ENCODE results near the gene CCDC174. TPM values are rescaled to one million over a fixed set of nuclear protein-coding genes. Genes with fewer than 3 reads are reported as not detected.

The CCDC174 gene
- total RNA-seq, 2 donors from 2014 or later, result 19.8 to 23.3 TPM

DNA sequence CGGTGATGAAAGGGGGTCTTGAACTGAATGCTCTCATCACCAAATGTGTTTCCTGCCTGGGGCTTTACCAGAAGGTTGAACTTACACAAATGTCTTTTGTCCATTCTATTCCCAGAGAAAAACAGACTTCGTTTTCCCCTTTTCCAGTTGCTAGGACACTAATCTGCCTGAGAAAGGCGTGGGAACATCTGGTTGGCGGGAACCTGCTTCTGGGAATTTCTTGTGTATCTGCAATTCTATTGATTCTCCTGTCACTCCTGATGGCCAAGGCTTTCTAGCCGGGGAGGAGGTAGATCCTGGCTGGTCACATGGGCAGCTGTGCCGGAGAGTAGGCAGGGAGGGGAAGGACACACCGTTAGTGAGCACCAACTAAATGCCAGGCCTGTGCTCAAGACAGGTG is 31.1 kb upstream of the CCDC174 start:
- Mint-ChIP-seq H3K27ac (no peak overlapping the region), H3K9me3 (no peaks in the 10 kb centered on the region), H3K36me3 (no peaks in the 10 kb centered on the region)
- ATAC-seq, result no peak
- DNase-seq (ENCODE audit: low spot score in 2 of 2), result no peak

DNA sequence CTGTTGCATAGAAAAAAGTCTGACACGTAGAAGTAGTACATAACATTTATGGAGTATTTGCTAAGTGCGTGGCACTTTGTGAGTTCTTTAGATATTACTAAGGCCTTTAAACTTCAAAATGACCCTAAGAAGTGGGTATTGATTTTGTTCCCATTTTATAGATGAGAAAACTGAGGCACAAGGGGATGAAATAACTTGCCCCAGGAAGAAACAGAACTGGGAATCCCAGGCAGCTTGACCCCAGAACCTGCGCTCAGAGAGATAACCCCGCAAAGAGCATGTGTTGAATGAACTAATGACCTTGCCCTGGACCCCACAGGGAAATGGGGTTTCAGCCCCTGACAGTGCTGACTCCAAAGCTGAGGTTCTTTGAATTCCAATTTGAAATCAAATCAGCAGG is 30.5 kb upstream of the CCDC174 start:
- no peak for DNase-seq (ENCODE audit: low spot score in 2 of 2)
- ATAC-seq, result no peak
- Mint-ChIP-seq H3K27ac (no peak overlapping the region), H3K9me3 (no peaks in the 10 kb centered on the region), H3K36me3 (no peaks in the 10 kb centered on the region)

DNA sequence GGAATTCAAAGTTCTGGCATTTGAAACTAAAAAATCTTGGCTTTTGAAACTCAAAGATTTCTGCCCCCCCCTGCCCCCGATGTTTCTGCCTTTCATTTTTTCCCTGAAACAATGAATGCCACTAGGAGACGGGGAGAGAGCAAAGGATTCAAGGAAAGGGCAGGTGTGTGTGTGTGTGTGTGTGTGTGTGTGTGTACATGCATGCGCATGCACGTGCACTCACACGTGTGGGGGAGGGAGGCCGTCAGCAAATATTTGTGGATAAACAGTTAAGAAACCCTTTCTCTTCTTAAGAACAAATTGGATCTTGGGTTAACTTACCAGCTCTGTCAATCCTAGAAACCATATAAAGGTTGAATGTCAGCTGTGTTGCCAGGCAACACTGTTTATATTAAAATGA is 29.2 kb upstream of the CCDC174 start:
- H3K9me3 Mint-ChIP-seq, result no peaks in the 10 kb centered on the region
- no peak overlapping the region for H3K27ac Mint-ChIP-seq

DNA sequence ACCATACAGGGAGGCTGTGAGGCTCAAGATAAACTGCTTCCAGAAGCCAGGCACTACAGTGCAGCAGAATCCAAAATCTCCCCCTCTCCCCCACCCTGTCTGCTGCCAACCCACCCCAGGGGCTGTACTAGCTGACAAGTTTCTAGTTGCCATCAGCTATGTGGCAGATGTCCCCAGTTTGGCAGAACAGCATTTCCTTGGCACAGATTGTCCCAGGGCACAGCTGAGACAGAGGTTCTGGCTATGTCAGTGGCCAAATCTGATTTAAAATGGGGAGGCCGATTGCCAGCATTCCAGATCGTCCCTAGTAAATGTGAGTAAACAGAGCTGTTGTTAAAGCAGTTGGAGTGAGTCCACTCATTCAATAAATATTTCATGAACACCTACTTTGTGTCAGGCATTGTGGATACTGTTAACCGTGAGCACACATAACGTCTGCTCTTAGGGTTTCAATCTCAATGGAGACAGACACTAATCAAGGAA is 28.0 kb upstream of the CCDC174 start:
- ATAC-seq (no peak), DNase-seq (ENCODE audit: low spot score in 2 of 2) (no peak)
- H3K27ac Mint-ChIP-seq, result no peak overlapping the region
- no peaks in the 10 kb centered on the region for H3K36me3 Mint-ChIP-seq
- no peaks in the 10 kb centered on the region for H3K9me3 Mint-ChIP-seq

More for the DNA sequence above, 29.2 kb upstream of the CCDC174 start:
- ATAC-seq (no peak), DNase-seq (ENCODE audit: low spot score in 2 of 2) (no peak)
- no peaks in the 10 kb centered on the region for H3K36me3 Mint-ChIP-seq

DNA sequence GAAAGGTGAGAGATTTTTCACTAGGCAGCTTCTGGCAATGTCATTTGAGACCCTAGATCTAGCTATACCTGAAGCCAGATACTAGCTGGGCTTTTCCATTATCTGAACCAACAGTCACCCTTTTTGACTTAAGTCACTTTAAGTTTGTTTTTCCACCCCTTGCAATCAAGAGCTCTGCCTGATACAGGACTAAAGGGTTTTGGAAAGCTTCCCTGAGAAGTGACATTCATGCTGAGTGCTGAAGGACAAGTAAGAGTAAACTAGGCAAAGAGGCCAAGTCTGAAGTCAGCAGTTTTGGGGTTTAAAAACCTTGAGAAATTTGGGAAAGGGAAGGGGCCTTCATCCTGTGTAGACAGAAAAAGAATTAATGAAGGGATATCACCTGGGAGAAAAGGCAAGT is 27.1 kb upstream of the CCDC174 start:
- no peak overlapping the region for H3K27ac Mint-ChIP-seq

DNA sequence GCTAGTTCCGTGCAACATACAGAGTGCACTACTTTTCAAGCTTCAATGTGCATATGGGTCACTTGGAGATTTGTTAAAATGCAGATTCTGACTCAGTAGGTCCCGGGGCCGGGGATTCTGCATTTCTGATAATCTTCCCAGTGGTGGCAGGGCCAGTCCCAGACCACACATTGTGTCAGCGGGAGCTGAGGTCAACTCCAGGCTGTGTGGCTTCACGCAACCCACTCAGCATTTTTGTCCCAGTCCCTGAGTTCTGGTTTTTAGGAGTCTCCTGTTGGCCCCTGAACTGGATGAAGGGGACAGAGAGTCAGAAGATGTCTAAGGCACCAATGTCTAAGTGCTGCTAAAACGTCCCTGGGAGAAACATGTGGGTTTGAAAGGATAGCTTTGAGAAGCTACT is 26.1 kb upstream of the CCDC174 start:
- H3K36me3 Mint-ChIP-seq, result no peaks in the 10 kb centered on the region
- H3K27ac Mint-ChIP-seq, result no peak overlapping the region
- H3K9me3 Mint-ChIP-seq, result no peaks in the 10 kb centered on the region
- ATAC-seq (no peak), DNase-seq (ENCODE audit: low spot score in 2 of 2) (no peak)

More for the DNA sequence above, 27.1 kb upstream of the CCDC174 start:
- DNase-seq (ENCODE audit: low spot score in 2 of 2) (no peak), ATAC-seq (no peak)
- Mint-ChIP-seq H3K36me3 (no peaks in the 10 kb centered on the region), H3K9me3 (no peaks in the 10 kb centered on the region)

DNA sequence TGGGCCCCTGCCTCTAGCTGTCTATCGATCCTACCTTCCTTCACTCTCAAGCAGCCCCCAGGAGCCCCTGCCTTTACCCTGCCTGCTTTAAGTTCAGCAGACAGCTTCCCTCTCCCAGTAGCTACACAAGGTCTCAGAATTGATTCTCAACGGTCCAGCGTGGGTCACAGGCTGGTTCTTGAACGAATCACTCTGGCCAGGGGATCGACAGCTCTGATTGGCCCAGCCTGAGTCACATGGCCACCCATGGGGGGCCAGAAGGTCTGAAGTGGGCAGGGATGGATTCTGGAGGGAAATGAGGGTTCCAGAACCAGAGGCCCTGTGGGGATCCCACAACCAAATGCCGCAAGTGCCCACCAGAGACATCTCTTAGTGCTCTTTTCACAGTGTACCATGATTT is 23.7 kb upstream of the CCDC174 start:
- ATAC-seq (no peak), DNase-seq (ENCODE audit: low spot score in 2 of 2) (no peak)
- Mint-ChIP-seq H3K36me3 (no peaks in the 10 kb centered on the region), H3K9me3 (no peaks in the 10 kb centered on the region), H3K27ac (no peak overlapping the region)

DNA sequence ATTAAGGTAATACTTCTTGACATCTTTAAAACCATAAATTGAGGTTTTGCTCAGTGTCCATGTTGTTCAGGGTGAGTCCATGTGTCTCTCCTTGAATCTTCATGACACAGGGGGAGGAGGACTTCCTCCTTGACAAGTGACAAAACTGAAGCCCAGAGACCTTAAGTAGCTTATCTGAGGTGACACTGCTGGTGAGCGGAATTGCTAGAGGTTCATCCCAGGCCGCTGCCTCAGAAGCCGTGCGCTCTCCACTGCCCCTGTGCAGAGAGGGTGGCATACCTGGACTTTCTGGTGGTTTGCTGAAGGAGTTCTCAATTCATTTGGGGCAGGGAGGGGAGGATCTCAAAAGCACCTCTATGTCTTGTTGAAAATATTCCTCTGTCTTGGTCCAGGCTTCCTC is 23.2 kb upstream of the CCDC174 start:
- Mint-ChIP-seq H3K36me3 (no peaks in the 10 kb centered on the region), H3K27ac (no peak overlapping the region), H3K9me3 (no peaks in the 10 kb centered on the region)
- DNase-seq (ENCODE audit: low spot score in 2 of 2) (no peak), ATAC-seq (no peak)

DNA sequence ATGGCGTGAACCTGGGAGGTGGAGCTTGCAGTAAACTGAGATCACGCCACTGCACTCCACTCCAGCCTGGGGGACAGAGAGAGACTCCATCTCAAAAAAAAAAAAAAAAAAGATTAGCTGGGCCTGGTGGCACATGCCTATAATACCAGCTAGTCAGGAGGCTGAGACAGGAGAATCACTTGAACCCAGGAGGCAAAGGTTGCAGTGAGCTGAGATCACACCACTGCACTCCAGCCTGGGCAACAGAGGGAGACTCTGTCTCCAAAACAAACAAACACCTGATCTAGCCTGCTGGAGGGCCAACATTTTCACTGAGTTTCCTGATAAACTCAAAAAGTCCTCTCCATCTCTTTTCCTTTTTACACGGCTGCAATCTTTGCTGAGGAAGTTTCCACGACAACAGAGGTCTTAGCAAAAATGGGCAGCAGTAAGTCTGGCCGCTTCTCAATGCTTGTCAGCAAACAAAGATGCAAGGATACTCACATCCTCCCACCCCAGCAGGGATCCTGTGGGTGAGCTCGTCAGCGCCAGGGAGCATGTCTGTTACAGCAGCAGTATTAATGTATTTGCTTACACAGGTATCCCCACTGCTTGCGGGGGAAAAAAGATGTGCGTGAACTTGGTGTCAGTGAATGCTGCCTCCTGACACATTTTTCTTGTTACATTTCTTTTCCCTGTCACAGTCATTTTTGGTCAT is 21.0 kb upstream of the CCDC174 start:
- Mint-ChIP-seq H3K36me3 (no peaks in the 10 kb centered on the region), H3K9me3 (no peaks in the 10 kb centered on the region), H3K27ac (no peak overlapping the region)
- DNase-seq (ENCODE audit: low spot score in 2 of 2), result no peak
- ATAC-seq, result no peak

DNA sequence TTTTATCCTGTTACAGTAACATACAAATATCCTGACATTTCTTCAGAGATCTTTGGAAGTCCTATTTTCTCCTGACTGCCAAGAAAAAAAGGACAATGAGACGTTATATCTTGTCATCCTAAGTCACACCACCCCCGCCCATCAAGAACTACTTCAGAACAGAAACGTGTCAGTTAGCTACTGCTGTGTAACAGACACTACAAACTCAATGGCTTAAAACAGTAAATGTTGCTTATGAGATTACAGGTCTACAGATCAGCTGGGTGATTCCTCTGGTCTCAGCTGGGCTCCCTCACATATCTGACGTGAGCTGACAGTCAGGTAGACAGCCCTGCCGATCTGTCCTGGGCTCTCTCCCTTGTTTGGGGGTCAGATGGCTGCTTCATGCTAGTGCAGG is 20.5 kb upstream of the CCDC174 start:
- no peak overlapping the region for H3K27ac Mint-ChIP-seq
- ATAC-seq (no peak), DNase-seq (ENCODE audit: low spot score in 2 of 2) (no peak)
- H3K9me3 Mint-ChIP-seq, result no peaks in the 10 kb centered on the region
- H3K36me3 Mint-ChIP-seq, result no peaks in the 10 kb centered on the region

DNA sequence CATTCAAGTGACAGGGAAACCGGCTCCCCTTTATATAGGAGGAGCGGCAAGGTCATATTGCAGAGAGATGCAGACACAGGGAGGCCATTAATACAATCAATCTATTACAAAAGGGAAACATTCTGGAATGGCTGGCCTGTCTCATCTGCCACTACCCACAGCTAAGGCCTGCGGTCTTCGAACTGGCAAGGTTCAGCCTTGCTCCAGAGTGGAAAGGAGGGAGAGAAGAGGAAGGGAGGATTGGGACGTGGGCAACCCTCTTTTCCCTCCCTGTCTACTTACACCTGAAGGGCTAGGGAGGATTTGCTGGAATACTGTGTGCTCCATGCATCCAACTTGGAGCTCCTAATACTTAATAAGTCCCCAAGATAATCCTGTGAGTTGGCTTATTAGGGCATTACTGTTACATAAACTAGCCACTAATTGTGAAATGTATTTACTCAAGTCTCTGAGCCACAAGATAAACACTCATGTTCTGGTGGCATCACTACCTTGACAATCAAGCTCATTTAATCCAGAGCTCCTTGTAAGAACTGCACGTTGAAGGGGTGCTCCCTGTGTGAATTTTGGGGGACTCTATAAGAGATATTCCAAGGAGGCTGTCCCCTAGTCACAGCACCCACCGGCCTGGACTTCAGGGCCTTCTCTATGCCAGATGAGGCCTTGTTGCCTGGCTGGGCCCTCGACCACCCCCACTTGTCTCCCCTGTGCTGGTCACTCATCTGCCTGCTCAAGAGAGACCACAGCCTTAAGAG is 19.7 kb upstream of the CCDC174 start:
- DNase-seq (ENCODE audit: low spot score in 2 of 2), result no peak
- Mint-ChIP-seq H3K9me3 (no peaks in the 10 kb centered on the region), H3K36me3 (no peaks in the 10 kb centered on the region), H3K27ac (no peak overlapping the region)
- no peak for ATAC-seq

DNA sequence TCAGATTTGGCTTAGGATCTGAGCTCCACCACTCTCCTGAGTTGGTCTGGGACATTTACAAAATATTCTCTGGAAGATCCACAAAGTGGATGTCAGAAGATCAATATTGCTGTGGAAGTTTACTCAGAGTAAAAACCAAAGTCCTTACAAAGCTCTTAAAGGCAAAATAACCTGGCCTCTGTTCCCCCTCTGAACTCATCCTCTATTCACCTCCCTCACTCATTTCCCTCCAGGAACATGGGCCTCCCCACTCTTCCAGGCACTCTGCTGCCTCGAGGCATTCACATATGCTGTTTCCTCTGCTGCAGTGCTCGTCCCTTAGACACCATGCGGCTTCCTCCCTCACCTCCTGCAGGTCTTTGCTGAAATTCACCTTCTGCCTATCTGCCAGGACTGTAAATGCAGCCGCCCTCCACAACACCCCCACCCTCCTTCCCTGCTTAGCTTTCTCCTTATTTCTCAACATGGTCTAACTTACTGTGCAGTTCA is 19.1 kb upstream of the CCDC174 start:
- no peak overlapping the region for H3K27ac Mint-ChIP-seq
- no peaks in the 10 kb centered on the region for H3K36me3 Mint-ChIP-seq
- no peak for ATAC-seq

DNA sequence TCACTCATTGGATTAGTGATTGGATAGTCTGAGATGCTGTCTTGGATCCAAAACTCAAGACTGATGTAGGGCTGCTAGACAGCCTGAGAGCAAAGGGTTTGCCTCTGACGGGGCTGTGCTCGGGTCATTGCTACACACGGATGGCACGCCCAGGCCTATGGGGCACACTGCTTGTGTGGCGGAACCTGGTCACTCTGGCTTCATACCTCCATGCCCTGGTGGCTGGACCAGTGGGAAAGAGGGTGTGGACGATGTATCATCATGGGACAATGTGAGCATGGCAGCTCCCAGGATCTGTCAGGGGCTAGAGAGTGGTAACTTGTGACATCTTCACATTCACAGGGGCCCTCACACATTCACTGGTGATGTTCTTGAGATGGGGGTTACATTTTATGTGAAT is 18.1 kb upstream of the CCDC174 start:
- Mint-ChIP-seq H3K36me3 (no peaks in the 10 kb centered on the region), H3K27ac (no peak overlapping the region), H3K9me3 (no peaks in the 10 kb centered on the region)
- DNase-seq (ENCODE audit: low spot score in 2 of 2) (no peak), ATAC-seq (no peak)

More for the DNA sequence above, 19.1 kb upstream of the CCDC174 start:
- DNase-seq (ENCODE audit: low spot score in 2 of 2), result no peak
- no peaks in the 10 kb centered on the region for H3K9me3 Mint-ChIP-seq

DNA sequence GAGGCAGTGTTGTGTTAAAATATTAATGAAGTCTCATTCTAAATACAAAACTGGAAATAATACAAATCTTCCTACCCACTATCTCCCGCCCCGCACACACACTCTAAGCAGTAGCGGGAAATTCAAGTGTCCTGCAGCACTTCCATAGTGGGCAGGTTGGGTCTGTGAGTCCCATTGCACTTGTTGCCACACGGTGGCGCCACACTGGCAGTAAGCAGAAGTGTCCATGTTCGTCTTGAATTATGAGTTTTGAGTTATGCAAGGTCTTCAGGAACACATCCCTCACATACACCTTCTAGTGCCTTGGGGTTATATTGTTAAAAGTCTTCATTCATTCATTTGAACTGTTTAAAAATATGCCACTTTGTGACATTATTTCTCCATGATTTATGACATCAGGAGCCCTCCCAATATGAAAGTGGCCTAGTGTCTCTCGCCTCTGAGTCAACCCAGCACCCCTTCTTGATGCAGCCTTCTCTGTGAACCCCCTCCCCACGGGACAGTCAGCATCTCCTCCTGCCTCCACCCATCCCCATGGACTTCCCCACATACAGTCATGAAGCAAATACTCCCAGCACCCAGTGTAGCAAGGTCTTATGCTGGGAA is 17.6 kb upstream of the CCDC174 start:
- Mint-ChIP-seq H3K36me3 (no peaks in the 10 kb centered on the region), H3K27ac (no peak overlapping the region), H3K9me3 (no peaks in the 10 kb centered on the region)
- DNase-seq (ENCODE audit: low spot score in 2 of 2) (peak in 1 of 2 donors; percentile 63), ATAC-seq (peak; percentile 71 to 80)

DNA sequence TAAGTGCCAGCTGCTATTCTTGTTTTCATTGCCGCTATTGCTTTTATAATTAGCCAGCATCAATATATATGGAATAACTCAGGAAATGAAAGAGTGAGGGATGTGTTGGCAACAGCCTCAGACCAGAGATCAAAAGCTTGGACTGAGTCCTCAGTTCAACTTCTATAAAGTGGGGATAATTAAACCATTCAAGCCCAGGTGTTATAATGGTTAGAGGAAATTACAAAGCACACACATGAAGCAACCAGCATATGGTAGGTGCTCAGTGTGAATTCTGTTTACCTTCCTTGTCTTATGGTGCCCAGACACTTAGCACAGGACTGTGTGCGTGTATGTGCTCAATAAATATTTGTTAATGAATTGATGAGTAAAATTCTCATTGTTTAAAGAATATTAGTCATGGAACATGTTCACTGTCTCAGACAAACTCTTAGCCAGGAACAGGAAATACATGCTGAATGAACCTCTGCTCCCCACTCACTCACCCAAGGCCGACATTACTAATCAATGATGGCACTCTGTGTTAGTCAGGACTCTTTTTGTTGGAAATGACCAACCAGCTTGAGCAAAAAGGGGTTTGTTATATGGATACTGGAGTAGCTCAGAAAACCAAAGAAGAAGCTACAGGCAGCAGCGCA is 16.7 kb upstream of the CCDC174 start:
- H3K27ac Mint-ChIP-seq, result no peak overlapping the region
- no peaks in the 10 kb centered on the region for H3K36me3 Mint-ChIP-seq
- no peak for ATAC-seq
- no peak for DNase-seq (ENCODE audit: low spot score in 2 of 2)
- no peaks in the 10 kb centered on the region for H3K9me3 Mint-ChIP-seq

DNA sequence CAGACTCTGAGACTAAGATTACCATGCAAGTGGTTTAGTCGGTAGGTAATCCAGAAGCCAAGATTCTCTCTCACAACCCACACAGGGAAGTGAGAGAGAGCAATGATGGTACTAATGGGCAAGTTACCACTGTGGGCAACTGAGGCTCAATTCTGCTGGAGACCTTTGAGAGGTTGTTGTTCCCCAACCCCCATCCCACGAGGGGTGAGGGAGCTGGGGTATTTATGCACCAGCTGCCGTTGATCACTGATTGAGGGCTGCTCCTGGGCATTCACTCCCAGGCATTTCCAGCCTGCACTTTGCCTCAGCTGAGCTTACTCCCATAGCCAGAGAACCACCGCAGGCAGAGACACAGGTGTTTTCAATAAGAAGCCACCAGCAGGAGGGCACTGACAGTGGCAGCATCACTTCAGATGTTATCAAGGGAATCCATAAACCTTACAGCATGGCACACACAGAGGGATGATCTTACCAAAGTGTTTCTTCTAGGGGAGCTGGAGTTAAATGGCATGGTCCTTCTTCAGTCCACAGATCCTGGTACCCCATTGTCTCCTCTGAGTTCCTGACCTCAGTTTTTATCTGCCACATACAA is 15.0 kb upstream of the CCDC174 start:
- H3K9me3 Mint-ChIP-seq, result no peaks in the 10 kb centered on the region
- H3K27ac Mint-ChIP-seq, result no peak overlapping the region
- DNase-seq (ENCODE audit: low spot score in 2 of 2), result no peak
- no peak for ATAC-seq
- H3K36me3 Mint-ChIP-seq, result no peaks in the 10 kb centered on the region

DNA sequence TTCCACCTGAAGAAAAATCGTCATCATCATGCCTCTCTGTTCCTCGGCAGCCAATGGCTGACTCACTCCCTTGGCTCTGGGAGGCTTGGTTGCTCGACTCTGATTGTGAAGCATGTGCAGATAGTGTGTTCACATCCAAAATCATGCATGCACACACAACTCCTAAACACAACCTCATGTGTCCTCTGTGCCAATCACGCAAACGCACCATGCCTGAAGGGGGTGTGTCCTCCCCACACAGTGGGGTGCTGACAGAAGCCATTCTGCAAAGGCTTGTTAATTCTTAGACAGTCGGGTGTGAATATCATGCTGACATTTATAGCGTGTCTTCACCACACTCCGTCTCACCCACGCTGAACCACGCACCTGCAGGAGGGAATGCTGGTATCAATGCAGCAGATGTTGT is 11.4 kb upstream of the CCDC174 start:
- Mint-ChIP-seq H3K9me3 (no peaks in the 10 kb centered on the region), H3K27ac (no peak overlapping the region), H3K36me3 (no peaks in the 10 kb centered on the region)
- DNase-seq (ENCODE audit: low spot score in 2 of 2), result no peak
- no peak for ATAC-seq

Data from activated naive CD4-positive, alpha-beta T cell treated with anti-CD3 and anti-CD28 coated beads, Interleukin-2, amount 50 U/mL, for 72 hours (primary cell).